Measurements from ENCODE around the gene OR2V2.

OR2V2 gene

DNA sequence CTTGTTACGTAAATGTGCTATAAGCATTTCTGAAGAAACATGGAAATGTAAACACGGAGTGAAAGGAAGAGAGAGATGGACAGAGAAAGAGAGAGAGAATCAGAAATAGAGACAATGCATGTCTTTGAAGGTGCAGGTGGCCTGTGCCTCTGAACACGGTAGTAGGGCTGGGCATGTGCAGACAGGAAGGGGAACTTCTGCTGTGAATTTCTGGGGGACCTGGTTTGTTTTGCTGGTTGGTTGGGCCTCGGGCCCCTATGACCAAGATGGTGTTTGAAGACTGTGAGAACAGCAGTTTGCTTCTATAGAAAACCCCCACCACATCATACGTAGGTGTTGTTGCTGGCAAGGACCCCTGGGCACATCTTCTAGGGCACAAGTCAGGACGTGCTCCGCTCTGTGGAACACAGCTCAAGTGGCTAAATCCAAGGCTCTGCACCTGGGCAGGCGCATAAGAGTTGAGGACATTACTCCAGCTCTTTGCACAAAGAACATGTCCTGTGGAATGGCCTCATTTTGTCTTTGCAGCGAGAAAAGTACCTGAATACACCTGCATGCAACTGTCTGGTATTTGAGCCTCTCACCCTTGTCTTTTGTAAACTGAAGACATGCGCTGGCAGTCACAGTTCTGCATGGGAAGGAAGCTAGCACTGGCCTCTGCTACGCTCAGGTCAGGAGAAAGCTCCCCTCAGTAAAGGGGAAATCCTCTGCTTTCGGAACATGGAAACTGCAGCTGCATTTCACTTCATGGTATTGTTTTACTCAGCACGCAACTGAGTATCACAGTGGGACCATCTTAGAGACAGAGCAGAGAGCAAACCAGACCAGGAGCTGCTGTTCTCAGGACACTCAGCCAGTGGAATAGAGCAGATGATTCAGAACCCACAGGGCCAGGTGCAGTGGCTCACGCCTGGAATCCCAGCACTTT is 2.7 kb downstream of the OR2V2 start:
- no peak for DNase-seq

GRCh38 chr5:181151146-181151545 is 3.8 kb downstream of the OR2V2 start:
- DNase-seq, result no peak

GRCh38 chr5:181152406-181152805 is 5.0 kb downstream of the OR2V2 start:
- no peak for DNase-seq

DNA sequence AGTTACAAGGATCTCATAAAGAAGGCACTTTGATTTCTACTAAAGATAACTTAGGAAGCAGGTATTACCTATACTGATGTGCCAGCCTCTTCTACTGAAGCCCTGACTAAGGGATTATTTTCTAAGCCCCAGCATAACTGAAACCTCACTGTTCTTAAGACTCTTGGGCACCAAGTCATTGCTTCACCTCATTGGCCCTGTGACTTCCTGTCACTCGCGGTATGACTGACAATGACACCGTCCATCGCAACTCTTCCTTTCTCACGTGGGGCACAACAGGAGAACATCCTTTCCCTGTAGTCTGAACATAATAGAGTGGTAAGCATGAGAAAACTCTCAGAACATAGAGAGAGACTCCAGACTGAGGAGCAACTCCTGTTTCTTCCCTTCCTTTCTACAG is 6.4 kb downstream of the OR2V2 start:
- no peak for DNase-seq

DNA sequence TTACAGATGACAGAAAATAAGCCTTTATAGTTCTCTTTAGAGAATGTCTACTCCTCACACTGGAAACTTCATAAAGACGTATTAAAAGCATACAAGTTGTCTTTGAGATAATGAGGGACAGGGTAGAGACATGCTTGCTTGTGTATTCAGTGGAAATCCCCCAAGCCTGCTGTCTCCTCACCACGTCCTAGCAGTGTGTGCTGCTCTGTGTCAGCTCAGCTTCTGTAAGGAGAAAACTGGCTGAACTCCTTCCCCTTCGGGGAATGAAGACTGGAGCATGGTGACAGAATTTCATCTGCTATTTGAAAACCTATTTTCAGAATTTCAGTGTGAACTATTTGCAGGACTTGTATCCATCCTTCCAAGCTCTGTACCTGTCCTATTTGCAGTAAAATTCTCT is 9.4 kb downstream of the OR2V2 start:
- DNase-seq, result no peak

DNA sequence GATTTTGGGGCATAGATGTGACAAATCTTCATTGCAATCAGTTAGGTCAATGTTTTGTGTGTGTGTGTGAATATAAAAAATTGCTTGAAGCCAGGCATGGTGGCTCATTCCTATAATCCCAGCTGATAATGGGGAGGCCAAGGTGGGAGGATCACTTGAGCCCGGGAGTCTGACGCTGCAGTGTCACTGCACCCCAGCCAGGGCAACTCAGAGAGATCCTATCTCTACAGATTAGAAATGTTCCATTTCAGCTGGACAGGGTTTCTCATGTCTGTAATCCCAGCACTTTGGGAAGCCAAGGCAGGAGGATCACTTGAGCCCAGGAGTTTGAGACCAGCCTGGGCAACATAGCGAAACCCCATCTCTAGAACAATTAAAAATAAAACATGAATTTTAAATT is 11.5 kb downstream of the OR2V2 start:
- DNase-seq, result no peak

DNA sequence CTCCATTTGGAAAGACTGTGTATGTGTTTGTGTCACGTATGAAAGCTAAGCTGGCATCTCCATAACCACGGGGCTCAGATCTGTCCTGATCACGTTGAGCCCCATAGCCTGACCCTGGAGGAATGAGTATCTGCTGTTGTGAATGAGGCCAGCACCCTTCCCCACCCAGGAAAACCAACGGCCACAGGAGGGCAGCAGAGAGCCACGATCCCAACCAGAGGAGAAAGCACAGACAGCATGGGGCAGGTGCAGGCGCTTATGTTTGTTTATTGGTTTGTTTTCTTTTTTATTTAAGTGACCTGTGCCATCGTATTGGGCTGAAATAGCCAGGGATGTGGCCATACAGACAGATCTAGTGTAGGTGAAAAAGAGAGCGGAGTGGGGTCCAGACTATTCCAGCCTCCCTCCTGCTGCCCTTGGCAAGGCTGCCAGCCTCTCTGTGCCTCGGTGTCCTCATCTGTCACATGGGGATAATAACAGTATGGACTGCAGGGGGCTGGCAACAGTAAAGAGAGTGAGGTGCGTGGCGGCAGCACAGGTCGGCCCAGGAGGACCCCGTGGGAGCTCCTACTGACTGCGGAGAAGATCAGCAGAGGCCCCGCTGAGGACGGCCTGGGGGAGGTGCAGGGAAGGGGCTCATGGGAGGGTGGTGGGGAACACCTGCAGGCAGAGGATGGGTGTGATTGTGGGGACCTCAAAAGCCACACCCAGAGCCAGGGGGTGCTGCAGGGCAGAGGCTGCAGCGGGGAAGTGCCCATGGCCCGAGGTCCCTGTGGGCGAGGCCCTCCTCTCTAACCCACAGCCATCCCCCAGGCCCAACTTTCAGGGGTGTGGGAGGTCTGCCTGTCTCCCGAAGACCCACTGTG is 12.1 kb downstream of the OR2V2 start:
- DNase-seq, result peak; percentile 89

- DNase-seq, result peak; percentile 57
Measured at GRCh38 chr5:181160152-181160754, 12.9 kb downstream of the OR2V2 start.

DNA sequence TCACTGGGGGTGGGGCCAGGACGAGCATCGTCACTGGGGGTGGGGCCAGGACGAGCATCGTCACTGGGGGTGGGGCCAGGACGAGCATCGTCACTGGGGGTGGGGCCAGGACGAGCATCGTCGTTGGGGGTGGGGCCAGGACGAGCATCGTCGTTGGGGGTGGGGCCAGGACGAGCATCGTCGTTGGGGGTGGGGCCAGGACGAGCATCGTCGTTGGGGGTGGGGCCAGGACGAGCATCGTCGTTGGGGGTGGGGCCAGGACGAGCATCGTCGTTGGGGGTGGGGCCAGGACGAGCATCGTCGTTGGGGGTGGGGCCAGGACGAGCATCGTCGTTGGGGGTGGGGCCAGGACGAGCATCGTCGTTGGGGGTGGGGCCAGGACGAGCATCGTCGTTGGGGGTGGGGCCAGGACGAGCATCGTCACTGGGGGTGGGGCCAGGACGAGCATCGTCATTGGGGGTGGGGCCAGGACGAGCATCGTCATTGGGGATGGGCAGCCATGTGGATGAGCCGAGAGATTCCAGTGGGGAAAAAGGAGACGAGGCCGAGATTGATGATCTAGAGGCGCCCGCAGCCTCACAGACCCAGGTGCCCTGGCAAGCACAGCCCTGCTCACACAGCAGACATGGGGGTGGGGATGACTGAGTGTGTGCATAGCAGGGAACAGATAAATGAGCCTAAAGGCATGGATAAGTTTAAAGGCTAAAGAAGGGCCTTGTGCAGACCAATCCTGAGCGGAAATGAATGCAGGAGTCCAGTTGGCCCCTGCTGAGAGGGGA is 13.6 kb downstream of the OR2V2 start:
- peak; percentile 47 for DNase-seq

- peak; percentile 41 for DNase-seq
Measured at GRCh38 chr5:181161534-181162175, 14.3 kb downstream of the OR2V2 start.

DNA sequence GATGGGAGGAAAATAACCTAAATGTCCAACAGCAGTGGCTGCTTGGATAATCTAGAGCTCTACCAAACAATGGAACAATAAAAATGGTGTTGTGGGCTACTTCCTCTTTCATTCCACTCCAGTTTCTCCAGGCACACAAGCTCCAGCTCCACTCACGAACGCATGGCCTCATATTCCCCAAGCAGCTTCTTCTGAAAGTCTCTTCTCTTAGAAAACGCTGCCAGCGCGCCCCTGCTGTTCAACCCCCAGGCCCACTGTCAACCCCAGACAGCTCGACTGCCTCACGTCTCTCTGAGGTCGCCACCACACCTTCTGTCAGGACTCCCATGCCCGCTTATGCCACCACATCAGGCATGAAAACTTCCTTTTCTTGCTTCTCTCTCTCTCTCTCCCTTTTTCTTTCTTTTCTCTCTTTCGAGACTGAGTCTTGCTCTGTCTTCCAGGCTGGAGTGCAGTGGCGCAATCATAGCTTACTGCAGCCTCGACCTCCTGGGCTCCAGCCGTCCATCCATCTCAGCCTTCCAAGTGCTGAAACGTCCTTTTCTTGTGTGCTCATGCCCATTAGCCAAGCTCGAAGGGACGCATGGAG is 16.2 kb downstream of the OR2V2 start:
- peak; percentile 66 for DNase-seq

DNA sequence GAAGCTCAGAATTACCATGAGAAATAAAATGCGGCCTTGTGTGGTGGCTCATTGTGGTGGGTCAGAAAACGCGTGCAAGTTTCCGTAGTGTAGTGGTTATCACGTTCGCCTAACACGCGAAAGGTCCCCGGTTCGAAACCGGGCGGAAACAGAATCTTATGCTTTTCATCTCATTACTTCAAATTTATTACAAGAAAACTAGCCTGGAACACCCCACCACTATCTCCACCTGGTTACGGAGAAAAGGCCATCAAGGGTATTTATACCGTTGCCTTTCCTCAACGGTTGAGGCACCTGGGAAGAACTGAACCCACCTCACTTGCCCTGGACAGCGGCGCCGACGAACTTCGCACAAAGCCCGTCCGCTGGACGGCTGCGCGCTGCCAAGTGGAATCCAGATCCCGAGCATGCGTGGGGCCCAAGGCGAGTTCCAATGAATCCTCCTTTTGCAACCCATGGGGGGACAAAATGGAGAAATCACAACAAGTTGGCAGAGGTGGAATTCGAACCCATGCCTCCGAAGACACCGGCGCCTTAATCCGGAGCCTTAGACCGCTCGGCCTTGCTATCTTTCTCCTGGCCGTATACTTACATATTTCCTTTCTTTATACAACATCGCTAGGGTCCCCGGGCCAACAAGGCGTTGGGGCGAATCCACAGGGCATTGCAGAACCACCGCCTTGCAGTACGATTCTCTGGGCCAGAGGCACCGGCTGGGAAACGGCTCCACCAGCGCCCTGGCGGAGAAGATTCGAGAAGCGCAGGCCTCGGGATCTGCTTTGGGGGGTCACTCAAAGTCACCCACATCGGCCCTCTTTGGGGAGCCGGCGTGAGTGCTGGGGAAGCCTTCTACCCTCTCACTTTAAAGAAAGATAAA is 16.9 kb downstream of the OR2V2 start:
- DNase-seq, result peak; percentile 61

GRCh38 chr5:181166812-181167733 is 19.7 kb downstream of the OR2V2 start:
- no peak for DNase-seq

- DNase-seq, result peak; percentile 65
Measured at GRCh38 chr5:181167814-181168488, 20.6 kb downstream of the OR2V2 start.

GRCh38 chr5:181168595-181169118 is 21.3 kb downstream of the OR2V2 start:
- peak; percentile 27 for DNase-seq

- peak; percentile 84 for DNase-seq
Measured at GRCh38 chr5:181169459-181170236, 22.3 kb downstream of the OR2V2 start.

- DNase-seq, result peak; percentile 33
Measured at GRCh38 chr5:181170237-181170825, 22.9 kb downstream of the OR2V2 start.
